Ovary (tissue), 3 donors: Measurements from ENCODE around the gene SLC44A4.

ENCODE experiments used
- CTCF ChIP-seq, 3 donors: fragments of 450-650 bp in 2 of 3; fragments of 200-600 bp in 1 of 3; IDR thresholded peaks; one replicate each; pipeline versions ENCODE4 v1.5.1 to v1.8.0; 2016 to 2022; ENCODE audit warnings: antibody characterized with exemption in 3 of 3, mild to moderate bottlenecking in 1 of 3
- POLR2A ChIP-seq: fragments of 450-650 bp; IDR thresholded peaks from one replicate; pipeline ENCODE4 v1.6.1; 2017; ENCODE audit warnings: antibody characterized with exemption, mild to moderate bottlenecking, moderate library complexity
- donor health status: DM: no; HTN: no; CAD: no.

- no peak for TF ChIP-seq CTCF (IDR thresholded peaks at IDR 0.05)
- no peak for TF ChIP-seq POLR2A
These were observed 42.7 kb downstream of the SLC44A4 start for GRCh38 chr6:31836047-31836473.
